IMR-90 (cell line): Measurements from ENCODE around the gene BMP10. TPM values are rescaled to one million over a fixed set of nuclear protein-coding genes. Genes with fewer than 3 reads are reported as not detected.

Experiments used
- ATAC-seq: fragments of 200-7000 bp; cut with Tn5 transposase; 2 replicates; pipeline ENCODE4 v1.9.1; 2020; ENCODE audit warnings: low read depth, mild to moderate bottlenecking, moderate library complexity
- BruUV-seq: library from RNA; stranded (reverse); fragments of 400-500 nt; replicated peaks from 2 replicates; lab custom pipeline; 2021; lab: Mats Ljungman, UMichigan
- CTCF ChIA-PET: fragments of 300-600 bp; formaldehyde crosslinking; extraction: SDS; loops from one replicate; lab custom pipeline; 2021; ENCODE audit warnings: antibody characterized with exemption; lab: Yijun Ruan, JAX
- POLR2A ChIA-PET: fragments of 300-600 bp; sonication (Branson Sonifier 250); formaldehyde crosslinking; loops from one replicate; lab custom pipeline; 2022; ENCODE audit warnings: antibody characterized with exemption; ENCODE audit not compliant: unreplicated experiment; lab: Charles Lee
- DNase-seq: peaks from one replicate; pipeline ENCODE4 v3.0.0; 2013
- H2AFZ ChIP-seq: replicated peaks from 2 replicates; pipeline ENCODE3; 2013; ENCODE audit warnings: low read length, mild to moderate bottlenecking; ENCODE audit not compliant: poor library complexity
- H2AK5ac ChIP-seq: 2 replicates; pipeline ENCODE4 v1.6.1; 2013; ENCODE audit warnings: low read depth, low read length, inconsistent platforms
- H2AK9ac ChIP-seq: replicated peaks from 2 replicates; pipeline ENCODE3; 2013; ENCODE audit warnings: mild to moderate bottlenecking, low read depth, low read length, moderate library complexity; ENCODE audit not compliant: poor library complexity
- H2BK120ac ChIP-seq: 2 replicates; pipeline ENCODE4 v1.6.1; 2013; ENCODE audit warnings: low read depth, low read length, inconsistent platforms
- H2BK15ac ChIP-seq: 3 replicates; pipeline ENCODE4 v1.6.1; 2013; ENCODE audit warnings: low read depth, low read length, inconsistent platforms
- H2BK20ac ChIP-seq: 2 replicates; pipeline ENCODE4 v1.6.1; 2013; ENCODE audit warnings: low read depth, mild to moderate bottlenecking, inconsistent platforms, low read length, moderate library complexity
- H2BK5ac ChIP-seq: 2 replicates; pipeline ENCODE4 v1.6.1; 2013; ENCODE audit warnings: mild to moderate bottlenecking, low read depth, low read length, inconsistent platforms; ENCODE audit not compliant: poor library complexity, severe bottlenecking
- H3K14ac ChIP-seq: replicated peaks from 2 replicates; pipeline ENCODE4 v1.6.1; 2013; ENCODE audit warnings: low read depth, low read length, inconsistent platforms
- H3K18ac ChIP-seq: 2 replicates; pipeline ENCODE4 v1.6.1; 2013; ENCODE audit warnings: low read depth, low read length, control low read depth
- H3K23ac ChIP-seq: 2 replicates; pipeline ENCODE4 v1.6.1; 2013; ENCODE audit warnings: low read depth, low read length, inconsistent platforms
- H3K27ac ChIP-seq: 2 replicates; pipeline ENCODE4 v1.5.1; 2013; ENCODE audit warnings: mild to moderate bottlenecking, control low read depth, low read length; ENCODE audit not compliant: insufficient read depth
- H3K27me3 ChIP-seq: 2 replicates; pipeline ENCODE4 v1.6.1; 2013; ENCODE audit warnings: low read length; ENCODE audit not compliant: control insufficient read depth, insufficient read depth
- H3K36me3 ChIP-seq: 2 replicates; pipeline ENCODE4 v1.6.1; 2013; ENCODE audit warnings: low read length, mixed read lengths; ENCODE audit not compliant: control insufficient read depth, insufficient read depth
- H3K4ac ChIP-seq: 2 replicates; pipeline ENCODE4 v1.6.1; 2013; ENCODE audit warnings: low read depth, low read length, inconsistent platforms
- H3K4me1 ChIP-seq: 2 replicates; pipeline ENCODE4 v1.6.1; 2013; ENCODE audit warnings: low read length, mixed read lengths; ENCODE audit not compliant: control insufficient read depth, insufficient read depth
- H3K4me2 ChIP-seq: 2 replicates; pipeline ENCODE4 v1.6.1; 2013; ENCODE audit warnings: low read depth, mild to moderate bottlenecking, control low read depth, low read length, moderate library complexity
- H3K4me3 ChIP-seq: 2 replicates; pipeline ENCODE4 v1.5.1; 2013; ENCODE audit warnings: low read depth, mild to moderate bottlenecking, control low read depth, low read length, moderate library complexity; ENCODE audit not compliant: insufficient read depth
- H3K56ac ChIP-seq: 2 replicates; pipeline ENCODE4 v1.6.1; 2013; ENCODE audit warnings: low read length, inconsistent platforms; ENCODE audit not compliant: insufficient read depth; ENCODE audit errors: extremely low read depth
- H3K79me1 ChIP-seq, 2 experiments: 2 replicates each; pipeline ENCODE4 v1.6.1; 2013; ENCODE audit warnings: low read length in 2 of 2, inconsistent platforms in 1 of 2, low read depth in 1 of 2
- H3K9ac ChIP-seq: 2 replicates; pipeline ENCODE4 v1.6.1; 2013; ENCODE audit warnings: low read depth, low read length, control low read depth
- H3K9me1 ChIP-seq: 2 replicates; pipeline ENCODE4 v1.6.1; 2013; ENCODE audit warnings: low read length, inconsistent platforms; ENCODE audit not compliant: insufficient read depth
- H3K9me3 ChIP-seq: 2 replicates; pipeline ENCODE4 v1.6.1; 2013; ENCODE audit warnings: low read length; ENCODE audit not compliant: control insufficient read depth, insufficient read depth
- H4K20me1 ChIP-seq: 2 replicates; pipeline ENCODE4 v1.6.1; 2013; ENCODE audit warnings: low read length, inconsistent platforms; ENCODE audit not compliant: insufficient read depth
- H4K5ac ChIP-seq: 2 replicates; pipeline ENCODE4 v1.6.1; 2013; ENCODE audit warnings: mild to moderate bottlenecking, low read depth, low read length, control low read depth
- H4K8ac ChIP-seq, 2 experiments: 2 replicates each; pipeline ENCODE4 v1.6.1; 2013; ENCODE audit warnings: low read depth in 2 of 2, low read length in 2 of 2, control low read depth in 1 of 2, inconsistent platforms in 1 of 2
- H4K91ac ChIP-seq: 2 replicates; pipeline ENCODE4 v1.6.1; 2013; ENCODE audit warnings: low read depth, low read length, inconsistent platforms; ENCODE audit not compliant: insufficient read depth
- BHLHE40 ChIP-seq: fragments of 150-350 bp; IDR thresholded peaks from 2 replicates; pipeline ENCODE4 v1.6.1; 2016; ENCODE audit warnings: mild to moderate bottlenecking, low read depth, low read length
- CTCF ChIP-seq: conservative IDR thresholded peaks from 2 replicates; pipeline ENCODE4 v1.5.1; 2012; ENCODE audit warnings: mild to moderate bottlenecking, low read depth, low read length, improper control_type of control experiment
- ELK1 ChIP-seq: fragments of 150-350 bp; IDR thresholded peaks from 2 replicates; pipeline ENCODE4 v1.6.1; 2016; ENCODE audit warnings: low read depth, mild to moderate bottlenecking, low read length, moderate library complexity, borderline replicate concordance
- FOS ChIP-seq: fragments of 150-350 bp; IDR thresholded peaks from 2 replicates; pipeline ENCODE4 v1.6.1; 2016; ENCODE audit warnings: low read depth, low read length
- MAFK ChIP-seq: IDR thresholded peaks from 2 replicates; pipeline ENCODE4 v1.6.1; 2012; ENCODE audit warnings: low read depth, low read length, improper control_type of control experiment
- MAZ ChIP-seq: IDR thresholded peaks from 2 replicates; pipeline ENCODE4 v1.6.1; 2012; ENCODE audit warnings: low read depth, mild to moderate bottlenecking, low read length, improper control_type of control experiment, moderate library complexity, borderline replicate concordance
- NFE2L2 ChIP-seq: fragments of 150-350 bp; IDR thresholded peaks from 2 replicates; pipeline ENCODE4 v1.6.1; 2016; ENCODE audit warnings: low read depth, mild to moderate bottlenecking, low read length
- RAD21 ChIP-seq: IDR thresholded peaks from 2 replicates; pipeline ENCODE4 v1.6.1; 2012; ENCODE audit warnings: low read length, improper control_type of control experiment
- RCOR1 ChIP-seq: IDR thresholded peaks from 2 replicates; pipeline ENCODE4 v1.6.1; 2012; ENCODE audit warnings: mild to moderate bottlenecking, low read length, improper control_type of control experiment; ENCODE audit not compliant: insufficient replicate concordance
- USF2 ChIP-seq: fragments of 150-350 bp; IDR thresholded peaks from 2 replicates; pipeline ENCODE4 v1.6.1; 2017; ENCODE audit warnings: mild to moderate bottlenecking, antibody characterized with exemption, low read length, low read depth
- WGBS, 2 experiments: methylation state at CpG; one replicate each; pipeline versions ENCODE4 v1.1.5 to v1.1.7; 2013; ENCODE audit warnings: missing lambda C conversion rate in 2 of 2; ENCODE audit not compliant: insufficient read length in 1 of 2; ENCODE audit errors: extremely low coverage in 2 of 2; 5-methylcytosine and 5-hydroxymethylcytosine counted together
- dilution Hi-C: fragments of 300-500 bp; cut with HindIII; formaldehyde crosslinking; loops from one replicate; pipeline ENCODE4 v1.14.3; 2018; ENCODE audit warnings: low sequenced_read_pairs; ENCODE audit not compliant: unreplicated experiment
- in situ Hi-C: fragments of 300-500 bp; cut with MboI; formaldehyde crosslinking; loops from 3 replicates; pipeline ENCODE4 v1.14.3; 2019; ENCODE audit warnings: low sequenced_read_pairs, inconsistent platforms, mixed read lengths
- intact Hi-C: fragments of 100-400 bp; cut with micrococcal nuclease; formaldehyde crosslinking; loops from 2 replicates; pipeline ENCODE4 v1.10.0; 2022
- polyA plus RNA-seq, 3 experiments: library from polyadenylated mRNA; depleted of rRNA; stranded (reverse); fragments of >200 nt; gene quantifications; 2 replicates each; pipeline ENCODE4 v1.2.3, GENCODE V29; 2012; ENCODE audit warnings: low replicate concordance in 1 of 3
- total RNA-seq: library from RNA; depleted of rRNA; stranded (reverse); fragments of >200 nt; gene quantifications from 2 replicates; pipeline ENCODE4 v1.2.3, GENCODE V29; 2012

The BMP10 gene
- total and polyA plus RNA-seq, 2 of the 4 experiments (the other 2 are of a cell fraction): not detected

- Histone ChIP-seq H2BK120ac (peak overlapping the region; percentile 95), H3K9me3 (no peaks in the 10 kb centered on the region), H3K36me3 (no peaks in the 10 kb centered on the region), H3K4me3 (no peak overlapping the region), H4K91ac (peak overlapping the region; percentile 89), H3K9ac (no peak overlapping the region), H3K4me1 (peaks cover 10% of the 10 kb centered on the region), H4K5ac (peak overlapping the region; percentile 9), H2BK20ac (peak overlapping the region; percentile 90), H2AK9ac (peak overlapping the region; percentile 73), H3K56ac (no peak overlapping the region), H3K9me1 (peaks cover 6% of the 10 kb centered on the region; the same call in 1 of the 2 replicates), H2AK5ac (peak overlapping the region; percentile 97), H3K23ac (peak overlapping the region; percentile 22; the same call in 1 of the 2 replicates), H4K20me1 (no peaks in the 10 kb centered on the region), H3K27ac (peak overlapping the region; percentile 31; the same call in 1 of the 2 replicates), H2AFZ (peak overlapping the region; percentile 79), H3K14ac (peak overlapping the region; percentile 82), H2BK5ac (peak overlapping the region; percentile 64), H3K27me3 (no peaks in the 10 kb centered on the region), H3K4ac (peak overlapping the region; percentile 84), H3K79me1 (no peaks in the 10 kb centered on the region), H3K18ac (peak overlapping the region; percentile 74), H2BK15ac (peak overlapping the region; percentile 92; the same call in 2 of the 3 replicates), H3K4me2 (no peak overlapping the region), H4K8ac (peak overlapping the region; percentile 79 to 85)
- DNase-seq (peak; percentile 93), ATAC-seq (peak; percentile 72)
- 53% methylated on average over 3 of the region's 5 CpGs; no CpG with 5 or more reads in 1 of the 2 experiments for WGBS, 2 experiments
- POLR2A ChIA-PET: no interaction called here
- TF ChIP-seq CTCF (no peak), NFE2L2 (peak; percentile 95), ELK1 (no peak), RAD21 (no peak), FOS (no peak), MAFK (peak; percentile 58), RCOR1 (peak; percentile 22), BHLHE40 (no peak), MAZ (no peak), USF2 (peak; percentile 66; the same call in 1 of the 2 replicates)
- intact Hi-C loops (loop anchor here (5.0 kb wide), 1 partner anchor 51 kb away; no protein-coding TSS in a partner anchor), dilution Hi-C loops (no loop called here), in situ Hi-C loops (no loop called here)
- BruUV-seq: no TSS peak
- CTCF ChIA-PET: interaction anchor here (0.6 to 2.8 kb wide), 3 partner anchors 13 to 314 kb away, joined by 3 to 13 read pairs (median 4); no protein-coding TSS in a partner anchor
Measured at GRCh38 chr2:68908392-68908970, 37.3 kb upstream of the BMP10 start.
